ENCODE measurements around the gene NOC4L. TPM values are rescaled to one million over a fixed set of nuclear protein-coding genes. Genes with fewer than 3 reads are reported as not detected.

NOC4L gene
- total RNA-seq, 1 experiment from 2014 or later: 29.8 TPM

GRCh38 chr12:132155771-132156572, 11.7 kb downstream of the NOC4L start:
- CTCF ChIA-PET: no interaction called here
- Histone ChIP-seq H3K4me3 (ENCODE audit: low read depth in 2 of 2, low read length in 2 of 2) (no peak overlapping the region), H3K27me3 (ENCODE audit: control insufficient read depth, insufficient read depth, low read length) (no peaks in the 10 kb centered on the region), H3K9me3 (ENCODE audit: control insufficient read depth, insufficient read depth, low read depth, low read length) (no peaks in the 10 kb centered on the region), H3K27ac (ENCODE audit: low read length) (no peak overlapping the region), H3K36me3 (ENCODE audit: control insufficient read depth, insufficient read depth, low read length) (no peaks in the 10 kb centered on the region), H3K4me1 (ENCODE audit: control insufficient read depth, insufficient read depth, low read length) (no peaks in the 10 kb centered on the region)
- no peak for ATAC-seq
- TF ChIP-seq CTCF (IDR thresholded peaks at IDR 0.05): no peak
- no peak for TF ChIP-seq POLR2AphosphoS5 (IDR thresholded peaks at IDR 0.05; ENCODE audit: low read depth, low read length)
- TF ChIP-seq REST (IDR thresholded peaks at IDR 0.05; ENCODE audit: insufficient read depth in 1 of 2, low read depth in 2 of 2, low read length in 1 of 2): no peak
- no peak for TF ChIP-seq SIN3A (IDR thresholded peaks at IDR 0.05; ENCODE audit: borderline replicate concordance, insufficient read depth, low read depth, low read length)
- TF ChIP-seq TCF7L2 (IDR thresholded peaks at IDR 0.05; ENCODE audit: low read depth, low read length): no peak
- BruUV-seq (replicated peaks): no TSS peak
- POLR2A ChIA-PET: no interaction called here
- in situ Hi-C loops (cut with HindIII; ENCODE audit: low pct_unique_long_range_greater_than_20kb, low sequenced_read_pairs) (no loop called here), intact Hi-C loops (cut with micrococcal nuclease; ENCODE audit: unreplicated experiment) (loop anchor here (10.0 kb wide), 2 partner anchors 59 to 249 kb away; no protein-coding TSS in a partner anchor)
- no peak for DNase-seq (ENCODE audit: low read depth, low spot score)

GRCh38 chr12:132156573-132157325, 12.5 kb downstream of the NOC4L start:
- POLR2A ChIA-PET: no interaction called here
- Histone ChIP-seq H3K4me1 (ENCODE audit: control insufficient read depth, insufficient read depth, low read length) (no peaks in the 10 kb centered on the region), H3K27ac (ENCODE audit: low read length) (no peak overlapping the region), H3K27me3 (ENCODE audit: control insufficient read depth, insufficient read depth, low read length) (no peaks in the 10 kb centered on the region), H3K4me3 (ENCODE audit: low read depth in 2 of 2, low read length in 2 of 2) (no peak overlapping the region), H3K36me3 (ENCODE audit: control insufficient read depth, insufficient read depth, low read length) (no peaks in the 10 kb centered on the region), H3K9me3 (ENCODE audit: control insufficient read depth, insufficient read depth, low read depth, low read length) (no peaks in the 10 kb centered on the region)
- no peak for TF ChIP-seq REST (IDR thresholded peaks at IDR 0.05; ENCODE audit: insufficient read depth in 1 of 2, low read depth in 2 of 2, low read length in 1 of 2)
- no peak for TF ChIP-seq CTCF (IDR thresholded peaks at IDR 0.05)
- no peak for TF ChIP-seq TCF7L2 (IDR thresholded peaks at IDR 0.05; ENCODE audit: low read depth, low read length)
- TF ChIP-seq POLR2AphosphoS5 (IDR thresholded peaks at IDR 0.05; ENCODE audit: low read depth, low read length): no peak
- no peak for TF ChIP-seq SIN3A (IDR thresholded peaks at IDR 0.05; ENCODE audit: borderline replicate concordance, insufficient read depth, low read depth, low read length)
- ATAC-seq: no peak
- intact Hi-C loops (cut with micrococcal nuclease; ENCODE audit: unreplicated experiment) (loop anchor here (10.0 kb wide), 2 partner anchors 58 to 248 kb away; no protein-coding TSS in a partner anchor), in situ Hi-C loops (cut with HindIII; ENCODE audit: low pct_unique_long_range_greater_than_20kb, low sequenced_read_pairs) (no loop called here)
- no peak for DNase-seq (ENCODE audit: low read depth, low spot score)
- no TSS peak for BruUV-seq (replicated peaks)
- CTCF ChIA-PET: no interaction called here
